ENCODE results near the gene EIF1AX. TPM values are rescaled to one million over a fixed set of nuclear protein-coding genes. Genes with fewer than 3 reads are reported as not detected.

EIF1AX gene
- total and polyA plus RNA-seq, 2 of the 13 experiments (the other 11 are each of a cell fraction or from before 2014, with no cell fraction given), result 35.1 to 82.7 TPM

GRCh38 chrX:20116577-20117240 is 24.9 kb downstream of the EIF1AX start, which contains the start of gene MAP7D2 (continued):
- no peak for TF ChIP-seq SIN3A (IDR thresholded peaks at IDR 0.05; ENCODE audit: borderline replicate concordance, low read depth, low read length)
- no peak for TF ChIP-seq RFX1 (IDR thresholded peaks at IDR 0.05)
- no peak for TF ChIP-seq MBNL3 (CRISPR knock-in tag; conservative IDR thresholded peaks at IDR 0.05)

- peaks cover 35% of the 10 kb centered on the region for H3K4me1 ChIP-seq (ENCODE audit: insufficient read depth, low read length)
- CTCF ChIA-PET (ENCODE audit: low intra/inter-chr PET ratio, low total read pairs), result no interaction called here
- peaks cover 5% of the 10 kb centered on the region for H3K79me2 ChIP-seq (ENCODE audit: insufficient read depth, low read length)
- FAIRE-seq (no peak), DNase-seq (ENCODE audit: low spot score) (no peak), ATAC-seq (peak; percentile 45)
- BruUV-seq (replicated peaks), result TSS peak; percentile 39
- no peaks in the 10 kb centered on the region for H3K36me3 ChIP-seq (replicated peaks in 1 of 2; ENCODE audit: control insufficient read depth in 1 of 2, insufficient read depth in 2 of 2, low read length in 2 of 2)
- no peak overlapping the region for H2AFZ ChIP-seq (ENCODE audit: low read length)
- H3K4me2 ChIP-seq (ENCODE audit: low read depth, low read length), result peak overlapping the region; percentile 84
- POLR2A ChIA-PET, result no interaction called here
- peak overlapping the region; percentile 49 for H3K9ac ChIP-seq (ENCODE audit: insufficient read depth, low read depth, low read length)
- H3K4me3 ChIP-seq (replicated peaks in 1 of 3; ENCODE audit: insufficient read depth in 1 of 3, low read depth in 2 of 3, low read length in 3 of 3), result peak overlapping the region; percentile 50 to 71 (median 64); a peak in 5 of 6 replicates
- no peaks in the 10 kb centered on the region for H3K9me3 ChIP-seq (ENCODE audit: low read length)
- no peak overlapping the region for H3K27ac ChIP-seq (ENCODE audit: extremely low read length, insufficient read depth, low read length)
- H3K27me3 ChIP-seq (ENCODE audit: control insufficient read depth in 1 of 2, insufficient read depth in 2 of 2, low read length in 2 of 2), result no peaks in the 10 kb centered on the region
- intact Hi-C loops (cut with micrococcal nuclease; ENCODE audit: unreplicated experiment) (no loop called here), in situ Hi-C loops (cut with HindIII; ENCODE audit: extremely low pct_ligation_motif_present, low pct_unique_long_range_greater_than_20kb) (no loop called here)
- WGBS (ENCODE audit: low lambda C conversion rate), result no CpG with 5 or more reads among the region's 47 CpGs
- H4K20me1 ChIP-seq (ENCODE audit: insufficient read depth, low read length), result no peaks in the 10 kb centered on the region
- TF ChIP-seq ZNF180 (CRISPR knock-in tag; IDR thresholded peaks at IDR 0.05; ENCODE audit: borderline replicate concordance, low read depth), result no peak
- TF ChIP-seq TSC22D2 (CRISPR knock-in tag; IDR thresholded peaks at IDR 0.05; ENCODE audit: borderline replicate concordance), result no peak
- TF ChIP-seq ETS1 (CRISPR knock-in tag; IDR thresholded peaks at IDR 0.05), result no peak
- TF ChIP-seq WIZ (CRISPR knock-in tag; IDR thresholded peaks at IDR 0.05), result no peak
- peak; percentile 37; the same call in 1 of the 2 replicates for TF ChIP-seq TFDP1 (CRISPR knock-in tag; IDR thresholded peaks at IDR 0.05; ENCODE audit: borderline replicate concordance)
- no peak for TF ChIP-seq ZNF776 (CRISPR knock-in tag; IDR thresholded peaks at IDR 0.05)
- TF ChIP-seq FOXA3 (CRISPR knock-in tag; IDR thresholded peaks at IDR 0.05), result no peak
- TF ChIP-seq TERF1 (CRISPR knock-in tag; IDR thresholded peaks at IDR 0.05), result no peak
- TF ChIP-seq HNRNPL (IDR thresholded peaks at IDR 0.05; ENCODE audit: low read depth, low read length), result 0 out of 2 replicates have a peak, but pooled peaks have one; percentile 53
- TF ChIP-seq ZBTB4 (CRISPR knock-in tag; IDR thresholded peaks at IDR 0.05; ENCODE audit: borderline replicate concordance), result no peak
- no peak for TF ChIP-seq POLR2G (IDR thresholded peaks at IDR 0.05; ENCODE audit: low read depth, low read length)
- no peak for TF ChIP-seq ZNF841 (CRISPR knock-in tag; IDR thresholded peaks at IDR 0.05; ENCODE audit: borderline replicate concordance)
- no peak for TF ChIP-seq ZNF101 (CRISPR knock-in tag; IDR thresholded peaks at IDR 0.05; ENCODE audit: borderline replicate concordance, low read depth)
Observed at GRCh38 chrX:20116087-20116576, 25.5 kb downstream of the EIF1AX start.
